Hematopoietic multipotent progenitor cell treated with erythropoietin and hydrocortisone succinate and interleukin-3 and kit ligand, for 4 days (in vitro differentiated cells): ENCODE results near the gene RHBG.

Source experiments
- DNase-seq: peaks from one replicate; pipeline ENCODE4 v3.0.0-alpha.2; 2015

Gene RHBG

DNA sequence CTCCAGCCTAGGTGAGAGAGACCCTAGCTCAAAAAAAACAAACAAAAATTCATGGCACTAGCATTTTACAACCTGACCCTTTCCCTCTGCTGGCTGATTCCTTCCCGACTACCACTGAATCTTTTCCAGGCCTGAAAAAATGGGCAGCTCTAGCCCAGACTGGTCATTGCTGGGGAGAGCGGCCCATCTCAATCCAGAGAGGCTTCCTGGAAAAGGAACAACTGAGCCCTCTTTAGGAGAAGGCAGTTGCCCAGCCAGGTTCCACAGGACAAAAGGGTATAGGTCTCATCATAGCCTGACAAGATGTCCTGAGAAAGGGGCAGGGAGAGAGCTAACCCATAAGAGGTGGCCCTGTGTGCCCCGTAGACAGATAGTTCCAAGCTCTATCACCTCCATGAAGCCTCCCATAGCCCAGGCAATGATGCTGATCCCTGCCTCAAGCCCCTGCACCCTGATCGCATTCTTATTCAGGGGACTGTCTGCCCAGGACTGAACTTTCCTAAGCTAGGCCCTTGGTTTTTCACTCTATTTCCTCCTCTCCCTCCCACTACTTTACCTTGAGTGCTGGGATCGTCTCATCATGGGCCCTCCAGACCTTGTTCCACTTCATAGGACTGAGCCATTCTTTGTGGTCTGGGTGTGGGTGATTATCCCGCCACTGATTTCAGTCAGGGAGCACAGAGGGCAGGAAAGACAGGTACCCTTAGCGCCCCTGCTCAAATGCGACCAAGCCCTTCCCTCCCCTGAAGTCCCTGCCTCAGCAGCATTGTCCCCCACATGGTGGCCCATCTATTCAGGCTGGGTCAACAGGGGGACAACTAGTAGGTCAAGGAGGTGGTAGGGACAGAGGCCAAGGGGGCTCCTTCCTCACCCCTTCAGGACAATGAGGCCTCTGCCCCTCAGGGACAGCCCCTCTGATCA is 18.2 kb downstream of the RHBG start:
- DNase-seq = no peak

- peak; percentile 33 for DNase-seq
These were observed 18.8 kb downstream of the RHBG start for GRCh38 chr1:156387870-156388173.

DNA sequence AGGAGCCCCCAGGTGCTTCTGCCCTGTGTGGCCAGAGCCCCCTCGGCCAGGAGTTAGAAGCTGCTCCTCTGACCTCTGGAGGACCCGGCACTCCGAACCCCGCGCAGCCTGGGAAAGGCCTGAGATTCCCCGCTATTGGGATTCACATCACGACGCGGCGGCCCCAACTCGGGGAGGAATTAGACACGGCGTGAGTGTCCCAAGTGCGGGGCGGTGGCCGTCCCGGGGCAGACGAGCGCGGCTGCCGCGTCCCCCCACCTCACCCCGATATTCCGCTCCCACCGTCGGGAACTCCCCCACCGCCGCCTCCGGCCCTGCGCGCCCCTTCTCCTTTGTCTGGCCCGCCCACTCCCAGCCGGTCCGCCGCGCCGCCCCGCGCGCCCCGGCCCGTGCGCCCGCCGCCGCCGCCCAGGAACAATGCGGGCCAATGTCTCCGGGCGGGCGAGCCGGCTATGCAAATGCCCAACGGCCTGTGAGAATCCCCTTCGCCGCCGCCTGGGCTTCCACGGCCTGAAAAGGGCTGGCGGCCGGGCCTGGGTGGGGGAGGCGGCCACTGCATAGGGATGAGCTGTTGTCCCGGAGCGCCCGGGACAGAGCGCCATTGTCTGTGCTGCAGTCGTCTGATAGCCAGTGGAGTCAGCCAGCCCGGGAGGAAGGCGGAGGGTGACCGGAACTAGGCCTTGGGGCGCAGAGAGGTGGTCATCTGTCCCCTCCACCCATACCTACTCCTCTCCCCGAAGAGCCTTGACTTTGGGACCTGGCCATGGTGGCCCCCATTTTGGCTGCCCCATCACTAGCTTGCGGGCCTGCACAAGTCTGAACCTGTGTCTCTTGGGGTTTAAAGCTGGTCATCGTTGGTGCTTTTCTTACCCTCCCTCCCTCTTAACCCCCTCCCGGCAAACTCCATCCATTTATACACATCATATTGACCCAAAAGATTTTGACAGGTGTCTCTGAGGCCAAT is 19.4 kb downstream of the RHBG start:
- DNase-seq = no peak

GRCh38 chr1:156389311-156389710 is 20.3 kb downstream of the RHBG start:
- DNase-seq = no peak

DNA sequence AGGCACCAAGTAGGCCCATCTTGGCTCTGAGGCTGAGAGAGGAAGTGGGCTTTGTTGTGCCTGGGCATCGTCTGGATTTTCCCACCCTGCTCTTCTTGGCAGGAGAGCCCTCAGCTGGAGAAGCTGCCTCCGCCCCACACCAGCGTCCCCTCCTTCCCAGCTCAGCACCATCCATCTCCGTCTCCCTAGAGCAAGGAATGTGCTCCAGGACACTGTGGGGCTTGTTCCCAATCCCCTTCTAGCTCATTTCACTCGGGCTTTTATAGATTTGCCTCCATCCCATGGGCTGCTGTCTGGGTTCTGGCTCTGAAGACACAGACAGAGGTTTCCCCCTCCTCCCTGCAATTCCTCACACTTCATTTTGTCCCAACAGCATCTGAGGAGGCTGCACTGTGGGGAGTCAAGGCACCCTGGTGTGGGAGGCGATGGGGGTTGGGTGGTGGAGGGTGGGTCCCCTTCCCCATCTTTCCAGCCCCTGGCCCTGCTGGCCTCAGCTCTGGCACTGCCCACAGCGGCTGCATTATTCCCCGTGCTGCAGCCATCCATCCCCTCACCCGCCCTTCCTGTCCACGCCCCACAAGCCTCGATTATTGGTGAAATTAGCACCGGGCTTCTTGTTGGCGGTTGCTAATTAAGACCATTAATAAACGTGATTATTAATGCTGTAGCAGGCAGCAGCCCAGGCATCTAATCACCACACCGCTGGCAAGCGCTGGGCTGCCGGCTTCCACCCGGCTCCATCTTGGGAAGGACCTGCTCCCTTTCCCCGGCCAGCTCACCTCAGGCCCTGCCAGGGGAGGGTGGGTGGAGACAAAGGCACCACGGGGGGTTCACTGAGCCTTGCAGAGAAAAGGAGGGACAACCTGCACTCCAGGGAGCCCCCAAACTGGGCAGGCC is 21.7 kb downstream of the RHBG start:
- no peak for DNase-seq

GRCh38 chr1:156391366-156391677 is 22.3 kb downstream of the RHBG start:
- DNase-seq = no peak

GRCh38 chr1:156391701-156392100 is 22.7 kb downstream of the RHBG start:
- no peak for DNase-seq

DNA sequence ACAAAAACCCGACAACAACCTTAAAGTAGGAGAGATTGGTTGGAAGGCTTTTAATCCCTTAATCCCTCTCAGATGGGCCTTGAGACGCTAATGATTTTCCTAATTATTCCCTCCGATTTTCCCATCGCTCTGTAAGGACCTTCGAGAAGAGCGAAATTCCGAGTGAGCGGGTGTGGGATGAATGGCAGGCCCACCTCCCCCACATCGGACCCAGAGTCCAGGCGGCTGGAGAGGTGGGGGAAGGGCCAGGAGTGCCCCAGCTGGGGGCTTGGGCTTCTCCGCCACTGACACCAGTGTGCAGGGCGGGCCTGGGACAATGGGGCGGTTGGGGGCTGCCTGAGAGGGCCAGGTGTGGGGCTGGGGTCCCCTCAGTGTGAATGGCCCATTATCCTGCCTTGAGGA is 23.4 kb downstream of the RHBG start:
- DNase-seq = no peak

GRCh38 chr1:156393095-156393494 is 24.1 kb downstream of the RHBG start:
- DNase-seq = no peak

DNA sequence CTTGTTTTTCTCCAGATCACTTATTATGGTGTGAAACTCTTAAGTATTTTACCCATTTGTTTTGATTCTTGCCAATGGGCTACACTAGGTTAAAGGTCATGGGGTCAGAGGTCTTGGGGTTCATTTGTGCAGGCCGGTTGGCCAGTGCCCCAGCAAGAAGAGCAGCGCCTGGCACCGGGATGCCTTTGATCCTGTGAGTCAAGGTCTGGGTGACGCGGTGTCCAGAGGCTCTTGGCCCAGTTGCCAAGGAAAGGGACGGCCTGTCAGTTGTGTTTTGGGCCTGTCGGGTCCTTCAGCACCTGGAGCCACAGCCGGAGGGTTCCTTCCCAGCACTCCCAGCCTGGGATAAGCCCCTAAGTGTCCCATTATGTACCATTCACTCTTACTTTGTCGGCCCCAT is 25.1 kb downstream of the RHBG start:
- no peak for DNase-seq

DNA sequence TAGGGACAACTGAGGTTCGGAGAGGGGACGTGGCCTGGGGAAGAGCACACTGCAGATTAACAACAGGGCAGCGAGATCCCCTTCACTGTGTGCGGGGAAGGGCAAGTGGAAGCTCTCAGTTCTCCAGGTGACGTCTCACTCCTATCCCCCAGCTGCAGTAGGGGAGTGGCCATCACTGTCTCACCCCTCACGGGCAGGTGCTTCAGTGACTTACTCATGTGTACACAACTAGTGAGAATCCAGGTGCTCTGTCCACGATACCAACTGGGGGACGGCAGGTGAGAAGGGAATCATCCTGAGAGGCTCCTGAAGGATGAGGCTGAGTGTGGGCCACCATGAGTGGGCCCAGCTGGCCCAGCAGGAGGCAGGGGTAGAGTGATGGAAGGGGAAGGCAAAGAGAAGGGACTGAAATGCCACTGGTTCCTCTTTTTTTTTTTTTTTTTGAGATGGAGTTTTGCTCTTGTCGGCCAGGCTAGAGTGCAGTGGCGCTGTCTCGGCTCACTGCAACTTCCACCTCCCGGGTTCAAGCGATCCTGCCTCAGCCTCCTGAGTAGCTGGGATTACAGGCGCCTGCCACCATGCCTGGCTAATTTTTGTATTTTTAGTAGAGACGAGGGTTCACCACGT is 25.9 kb downstream of the RHBG start:
- peak; percentile 62 for DNase-seq

DNA sequence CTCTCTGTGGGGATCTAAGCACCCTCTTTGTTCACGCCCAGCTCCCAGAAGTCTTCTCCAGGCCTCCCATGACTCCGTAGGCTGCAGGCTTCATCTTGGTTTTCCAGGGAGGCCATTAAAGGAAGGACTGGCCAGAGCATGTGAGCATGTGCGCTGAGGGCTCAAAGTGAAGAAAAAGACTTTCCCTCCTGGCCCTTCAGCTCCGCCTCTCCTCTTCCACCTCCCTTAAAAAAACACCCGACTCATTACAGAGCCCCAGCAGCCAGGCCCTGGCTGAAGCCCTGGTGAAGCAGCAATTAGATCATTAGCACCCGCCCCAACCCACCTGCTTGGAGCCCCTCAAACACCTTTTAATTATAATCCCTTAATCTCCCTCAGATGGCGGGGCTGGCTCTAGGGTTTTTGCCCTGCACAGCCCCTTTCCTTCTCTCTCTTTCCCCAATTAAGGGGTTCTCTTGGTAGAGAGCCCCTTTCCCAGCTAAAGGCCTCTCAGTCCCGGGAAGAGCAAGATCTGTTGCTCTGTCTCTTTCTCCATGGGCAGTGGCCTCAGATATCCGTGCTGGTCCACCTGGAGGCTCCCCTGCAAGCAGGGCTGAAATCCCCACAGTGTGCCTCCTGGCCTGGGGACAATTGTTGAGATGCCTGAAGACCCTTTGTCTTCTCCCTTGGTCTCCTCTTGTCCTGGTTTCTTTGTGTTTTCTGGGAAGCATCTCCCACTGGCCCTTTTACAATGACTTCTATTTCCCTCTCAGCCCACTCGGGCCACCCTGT is 30.5 kb downstream of the RHBG start:
- DNase-seq = peak; percentile 21

- DNase-seq = no peak
These were observed 31.4 kb downstream of the RHBG start for GRCh38 chr1:156400191-156400935.

- DNase-seq = no peak
These were observed 32.1 kb downstream of the RHBG start for GRCh38 chr1:156401041-156401574.

- DNase-seq = no peak
These were observed 32.7 kb downstream of the RHBG start for GRCh38 chr1:156401681-156402081.

GRCh38 chr1:156402331-156403020 is 33.5 kb downstream of the RHBG start:
- no peak for DNase-seq

DNA sequence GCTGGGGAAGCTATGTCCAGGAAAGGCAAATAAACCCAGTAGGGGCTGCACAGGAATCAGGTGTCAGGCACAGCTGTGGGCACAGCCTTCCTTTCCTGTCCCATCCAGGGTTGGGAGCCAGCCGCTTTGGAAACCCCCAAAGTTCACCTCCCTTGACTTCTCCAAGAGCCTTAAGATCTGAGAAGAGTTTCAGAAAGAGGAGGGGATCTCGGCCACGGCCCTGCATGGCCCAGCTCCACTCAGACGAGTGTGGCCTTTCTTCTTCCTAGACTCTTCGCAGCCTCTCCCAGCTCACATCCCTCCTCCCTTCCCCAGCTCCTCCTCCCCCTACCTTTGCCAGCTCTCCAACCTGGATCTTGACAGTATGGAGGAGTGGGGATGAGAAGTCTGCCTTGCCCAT is 36.7 kb downstream of the RHBG start:
- no peak for DNase-seq

GRCh38 chr1:156406251-156406650 is 37.2 kb downstream of the RHBG start:
- no peak for DNase-seq

DNA sequence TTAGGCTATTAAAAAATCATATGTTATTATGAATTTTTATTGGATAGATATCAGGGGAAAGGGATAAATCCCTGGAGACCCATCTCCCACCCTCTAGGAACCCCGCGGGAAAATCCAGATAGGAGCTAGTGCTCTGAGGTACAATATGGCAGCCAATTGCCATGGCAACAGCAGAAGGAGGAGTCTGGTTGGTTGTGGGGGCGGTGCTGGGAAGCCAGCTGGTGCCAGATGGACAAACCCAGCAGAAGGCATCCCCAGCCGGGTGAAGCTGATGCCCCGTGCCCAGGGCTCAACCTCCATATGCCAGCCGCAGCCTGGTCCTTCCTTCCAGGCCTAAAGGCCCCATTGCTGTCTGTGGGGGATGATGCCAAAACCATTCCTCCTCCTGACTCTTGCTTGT is 38.3 kb downstream of the RHBG start:
- no peak for DNase-seq

DNA sequence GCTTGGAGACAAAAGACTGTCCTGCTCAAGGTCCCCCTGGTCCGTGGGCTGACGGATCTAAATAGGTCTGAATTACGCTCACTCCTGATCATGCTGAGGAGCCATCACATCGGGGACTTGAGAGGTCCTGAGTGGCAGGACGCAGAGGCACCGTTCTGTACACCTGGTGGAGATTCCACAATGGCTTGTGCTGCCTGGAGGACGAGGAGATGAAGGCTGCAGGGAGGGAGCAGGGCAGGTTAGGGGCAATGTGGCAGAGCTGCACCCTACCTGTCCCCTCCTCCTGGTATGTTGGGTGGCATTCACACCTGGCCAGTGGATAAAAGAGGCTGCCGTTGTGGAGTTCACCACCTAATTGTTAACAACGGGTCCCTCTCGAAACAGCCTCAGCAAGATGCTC is 38.7 kb downstream of the RHBG start:
- DNase-seq = no peak
